T-helper 9 cell (primary cell): ENCODE data around the gene VAV2.

ENCODE experiments used
- DNase-seq: peaks from one replicate; pipeline ENCODE4 v3.0.0-alpha.2; 2020

VAV2 gene

DNA sequence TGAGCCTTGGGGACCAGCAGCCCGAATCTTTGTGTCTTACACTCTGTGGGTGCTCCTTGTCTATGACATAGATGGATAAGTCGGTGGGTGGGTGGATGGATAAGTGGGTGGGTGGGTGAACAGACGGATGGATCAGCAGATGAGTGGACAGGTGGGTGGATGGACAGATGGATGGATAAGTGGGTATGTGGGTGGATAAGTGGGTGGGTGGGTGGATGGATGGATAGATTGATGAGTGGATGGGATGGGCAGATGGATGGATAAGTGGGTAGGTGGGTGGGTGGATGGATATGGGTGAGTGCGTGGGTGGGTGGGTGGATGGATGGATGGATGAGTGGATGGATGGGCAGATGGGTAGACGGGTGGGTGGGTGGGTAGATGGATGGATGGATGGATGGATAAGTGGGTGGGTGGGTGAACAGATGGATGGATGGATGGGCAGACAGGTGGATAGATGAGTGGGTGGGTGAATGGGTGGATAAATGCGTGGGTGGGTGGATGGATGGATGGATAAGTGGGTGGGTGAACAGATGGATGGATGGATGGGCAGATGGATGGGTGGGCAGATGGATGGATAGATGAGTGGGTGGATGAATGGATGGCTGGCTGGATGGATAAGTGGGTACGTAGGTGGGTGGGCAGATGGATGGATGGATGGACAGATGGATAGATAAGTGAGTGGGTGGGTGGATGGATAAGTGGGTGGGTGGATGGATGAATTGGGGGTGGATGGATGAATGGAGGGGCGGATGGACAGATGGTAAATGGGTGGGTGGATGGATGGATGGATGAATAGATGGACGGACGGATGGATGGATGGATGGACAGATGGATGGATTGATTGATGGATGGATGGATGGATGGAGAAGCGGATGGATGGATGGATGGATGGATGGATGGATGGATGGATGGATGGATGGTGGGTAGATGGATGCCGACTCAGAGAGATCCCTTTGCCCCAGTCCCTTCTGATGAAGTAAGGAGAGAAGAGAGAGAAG, 121.2 kb downstream of the VAV2 start:
- DNase-seq, result no peak

DNA sequence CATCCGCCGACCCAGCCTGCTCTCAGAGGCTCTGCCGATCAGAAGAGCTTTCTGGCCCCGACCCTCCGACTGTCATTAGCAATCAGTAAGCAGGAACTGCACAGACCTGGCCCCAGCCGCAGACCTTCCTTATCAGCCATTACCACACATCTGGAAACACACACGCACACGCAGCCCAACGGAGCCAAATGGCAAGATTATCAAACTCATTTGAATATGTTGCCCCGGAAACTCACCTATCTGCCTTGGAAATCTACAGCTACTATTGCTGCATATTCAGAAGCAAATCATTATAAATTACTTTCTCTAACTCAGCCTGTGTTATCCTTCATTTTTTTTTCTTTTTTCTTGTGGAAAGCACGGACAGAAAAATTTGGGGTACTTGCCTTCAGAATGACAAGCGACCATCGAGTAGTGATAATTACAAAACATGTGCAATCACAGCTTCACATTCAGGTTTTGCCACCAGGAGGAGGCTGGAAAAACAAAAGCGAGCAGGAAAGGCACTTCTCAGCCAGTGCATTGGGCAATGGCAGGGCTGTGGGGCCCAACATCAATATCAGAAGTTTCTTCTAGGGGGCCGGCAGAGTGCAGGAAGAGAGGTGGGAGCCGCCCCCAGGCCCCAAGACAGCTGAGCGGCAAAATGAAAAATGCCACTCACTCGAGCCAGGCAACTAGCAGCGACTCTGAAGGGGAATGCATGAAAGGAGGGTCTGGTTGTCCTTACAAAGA, 122.3 kb downstream of the VAV2 start:
- DNase-seq, result no peak

DNA sequence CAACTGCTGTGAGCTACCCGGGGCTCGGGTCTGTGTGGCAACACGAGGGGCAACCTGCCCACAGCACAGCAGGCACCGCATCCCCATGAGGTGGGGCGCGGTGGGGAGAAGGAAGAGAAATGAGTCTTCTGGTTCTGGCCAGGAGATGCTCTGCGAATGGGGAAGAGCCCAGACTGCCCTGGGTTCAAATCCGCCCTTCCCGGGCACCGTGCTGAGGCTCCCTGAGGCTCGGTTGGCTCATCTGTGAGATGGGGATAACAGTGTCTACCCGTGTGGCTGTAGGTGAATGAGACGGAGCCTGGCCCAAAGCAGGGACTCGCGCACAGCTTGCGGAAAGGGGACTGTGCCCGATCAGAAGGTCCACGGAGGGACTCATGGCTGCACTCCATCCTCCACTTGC, 123.9 kb downstream of the VAV2 start:
- DNase-seq, result no peak

DNA sequence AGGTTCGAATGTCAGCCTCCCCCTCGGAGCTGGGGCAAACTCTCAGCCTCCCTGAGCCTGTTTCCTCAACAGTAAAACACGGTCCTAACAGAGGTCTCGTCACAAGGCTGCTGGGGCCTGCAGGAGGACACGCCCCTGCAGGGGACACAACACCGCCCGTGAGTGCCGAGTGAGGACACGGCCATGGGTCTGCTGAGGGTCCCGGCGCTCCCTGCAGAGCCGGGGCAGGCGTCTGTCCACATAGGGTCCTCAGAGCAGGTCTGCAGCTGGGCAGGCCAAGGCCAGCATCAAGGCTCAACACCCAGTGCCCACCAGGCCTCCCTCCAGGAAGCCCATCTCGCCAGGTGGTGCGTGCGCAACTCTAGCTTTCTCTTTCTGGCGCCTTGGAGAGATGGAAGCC, 125.2 kb downstream of the VAV2 start:
- no peak for DNase-seq

DNA sequence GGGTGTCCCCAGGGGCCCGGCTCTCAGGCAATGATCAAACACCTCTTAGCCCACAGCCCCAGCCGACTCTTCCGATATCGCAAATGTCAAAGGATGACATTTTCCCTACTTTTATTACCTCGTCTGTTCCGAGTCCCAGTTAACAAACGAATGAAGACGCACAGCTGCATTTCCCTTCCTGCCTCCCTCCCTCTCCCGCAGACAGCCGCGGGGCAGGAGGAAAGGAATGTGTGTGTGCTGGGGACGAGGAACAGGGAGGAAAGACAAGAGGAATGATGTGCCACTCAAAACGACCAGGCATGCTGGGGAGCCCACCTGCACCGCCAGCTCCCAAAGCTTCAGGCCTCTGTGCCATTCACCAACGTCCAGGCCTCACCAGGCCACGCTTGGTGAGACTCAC, 128.1 kb downstream of the VAV2 start:
- no peak for DNase-seq

DNA sequence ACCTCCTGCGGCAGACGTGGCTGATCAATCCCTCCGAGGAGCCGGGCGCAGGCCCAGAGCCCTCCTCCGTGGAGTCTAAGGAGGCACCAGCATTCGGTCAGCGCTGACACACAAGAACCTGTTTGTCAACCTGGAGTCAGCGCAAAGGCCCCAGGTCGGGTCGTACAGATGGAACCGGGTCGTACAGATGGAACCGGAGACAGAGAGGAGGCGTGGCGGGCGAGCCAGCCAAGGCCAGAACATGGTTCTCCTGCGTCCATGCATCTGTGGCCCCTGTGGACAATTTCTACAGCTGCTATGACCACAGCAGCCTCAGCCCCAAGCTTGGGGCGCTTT, 128.9 kb downstream of the VAV2 start:
- no peak for DNase-seq

DNA sequence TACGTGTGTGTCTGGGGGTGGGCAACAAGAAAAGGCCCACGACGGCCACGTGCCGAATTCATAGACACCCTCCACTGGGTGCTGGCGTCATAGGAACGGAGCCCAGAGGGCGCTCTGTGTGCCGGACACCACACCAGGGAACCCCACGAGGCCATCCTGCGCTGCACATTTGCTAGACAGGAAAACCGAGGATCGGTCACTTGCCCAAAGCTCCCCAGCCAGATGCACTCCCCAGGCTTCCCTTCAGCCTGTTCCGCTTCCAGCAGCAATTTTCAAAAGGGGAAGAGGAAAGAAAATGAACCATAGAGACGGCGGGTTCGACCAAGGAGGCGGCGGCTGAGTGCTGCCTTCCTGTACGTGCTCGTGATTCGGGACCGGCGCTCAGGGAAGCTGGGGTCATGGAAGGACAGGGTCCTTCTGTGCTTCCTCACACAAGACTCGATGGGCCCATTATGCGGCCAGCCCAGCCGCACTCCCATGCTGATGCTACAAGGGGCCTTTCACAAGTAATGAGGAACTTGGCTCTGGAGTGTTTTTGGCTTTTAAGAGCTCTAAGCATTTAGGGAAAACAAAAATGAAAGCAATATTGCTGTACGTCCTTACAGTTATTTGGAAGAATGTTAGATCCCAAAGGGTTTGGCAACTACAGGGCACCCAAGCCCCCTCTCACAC, 129.4 kb downstream of the VAV2 start:
- DNase-seq, result no peak

DNA sequence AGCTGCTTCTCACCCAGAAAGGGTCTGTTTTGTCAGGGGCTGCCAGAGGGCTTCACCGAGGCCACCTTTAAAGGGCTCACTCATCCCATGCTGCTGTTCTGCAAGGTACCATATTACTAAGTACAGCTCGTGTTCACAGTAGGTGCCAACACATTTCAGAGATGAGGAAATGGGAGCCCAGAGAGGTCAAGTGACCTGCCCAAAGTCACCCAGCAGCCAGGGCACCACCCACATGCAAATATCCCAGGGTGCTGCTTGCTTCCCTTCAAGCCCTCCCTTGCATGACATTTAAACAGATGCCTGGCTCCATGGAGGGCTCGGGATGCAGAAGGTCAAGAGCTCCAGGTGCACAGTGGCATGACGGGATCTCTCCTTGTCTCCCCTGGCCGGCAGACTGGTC, 130.4 kb downstream of the VAV2 start:
- DNase-seq, result no peak

DNA sequence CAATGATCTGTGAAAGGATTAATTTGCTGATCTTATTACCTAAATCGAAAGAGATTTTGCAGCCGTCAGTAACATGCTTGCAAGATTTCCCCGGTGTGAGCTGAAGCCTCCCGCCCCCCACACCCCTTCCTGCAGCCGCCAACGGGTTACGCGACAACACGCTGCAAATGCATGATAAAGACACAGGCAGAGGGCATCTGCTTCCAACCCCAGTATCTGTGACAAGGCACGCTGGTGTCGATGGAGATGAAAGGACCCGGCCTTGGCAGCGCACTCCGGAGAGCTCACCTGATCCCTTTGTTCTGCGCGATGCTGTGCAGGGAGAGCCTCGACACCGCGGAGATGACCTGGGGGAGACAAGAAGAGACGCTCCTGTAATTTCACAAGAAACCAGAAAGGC, 131.0 kb downstream of the VAV2 start:
- DNase-seq, result no peak

DNA sequence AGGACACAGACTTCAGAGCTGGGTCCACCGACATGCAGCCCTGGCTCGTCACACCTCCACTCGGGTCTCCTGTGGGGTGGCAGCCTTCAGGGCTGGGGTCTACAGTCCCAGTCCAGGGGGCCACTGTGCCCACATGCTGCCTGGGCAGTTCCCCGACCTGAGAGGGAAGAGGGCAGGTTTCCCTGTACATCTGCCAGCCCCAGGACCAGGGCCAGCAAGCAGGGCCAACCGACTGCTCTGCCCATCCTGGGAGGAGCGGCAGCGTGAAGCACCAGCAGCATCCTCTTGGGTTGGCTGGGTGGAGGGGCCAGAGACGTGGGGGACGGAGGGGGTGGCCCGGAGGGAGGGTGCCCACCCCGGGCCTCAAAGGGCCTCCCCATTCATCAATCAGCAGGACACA, 133.4 kb downstream of the VAV2 start:
- DNase-seq, result no peak

DNA sequence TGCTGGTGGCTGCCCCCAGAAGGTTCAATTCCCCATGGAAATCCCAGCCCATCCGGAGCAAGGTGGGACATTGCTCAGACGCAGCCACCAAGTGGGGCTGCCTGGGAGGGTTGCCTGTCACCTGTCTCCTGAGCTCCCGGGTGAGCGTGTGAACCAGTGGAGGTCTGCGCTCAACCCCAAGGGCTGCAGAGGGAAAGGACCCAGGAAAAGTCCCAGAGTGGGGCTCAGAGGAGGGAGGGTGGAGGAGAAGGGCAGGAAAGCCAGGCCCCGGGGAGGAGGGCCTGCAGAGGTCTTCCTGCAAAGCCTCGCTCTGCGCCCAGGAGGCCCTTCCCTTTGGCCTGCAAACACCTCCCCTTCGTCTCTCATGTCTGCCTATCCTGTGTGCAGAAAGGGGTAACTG, 134.5 kb downstream of the VAV2 start:
- no peak for DNase-seq

DNA sequence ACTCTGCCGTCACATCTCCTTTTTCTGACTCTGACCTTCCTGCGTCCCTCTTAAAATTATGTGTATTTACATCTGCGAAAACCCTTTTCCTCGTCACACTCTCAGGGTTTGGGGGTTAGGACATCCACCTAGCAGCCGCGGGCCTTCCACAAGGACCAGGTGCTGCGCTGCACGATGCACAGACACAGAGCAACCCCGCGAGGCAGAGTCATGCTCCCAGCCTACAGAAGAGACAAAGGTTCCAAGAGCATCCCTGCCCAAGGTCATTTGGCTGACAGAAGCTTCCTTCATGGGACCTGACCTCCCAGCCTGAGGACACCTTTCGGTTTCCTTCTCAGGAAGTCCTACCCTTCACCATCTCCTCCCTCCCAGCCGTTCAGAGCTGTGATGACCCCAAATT, 135.3 kb downstream of the VAV2 start:
- DNase-seq, result no peak

DNA sequence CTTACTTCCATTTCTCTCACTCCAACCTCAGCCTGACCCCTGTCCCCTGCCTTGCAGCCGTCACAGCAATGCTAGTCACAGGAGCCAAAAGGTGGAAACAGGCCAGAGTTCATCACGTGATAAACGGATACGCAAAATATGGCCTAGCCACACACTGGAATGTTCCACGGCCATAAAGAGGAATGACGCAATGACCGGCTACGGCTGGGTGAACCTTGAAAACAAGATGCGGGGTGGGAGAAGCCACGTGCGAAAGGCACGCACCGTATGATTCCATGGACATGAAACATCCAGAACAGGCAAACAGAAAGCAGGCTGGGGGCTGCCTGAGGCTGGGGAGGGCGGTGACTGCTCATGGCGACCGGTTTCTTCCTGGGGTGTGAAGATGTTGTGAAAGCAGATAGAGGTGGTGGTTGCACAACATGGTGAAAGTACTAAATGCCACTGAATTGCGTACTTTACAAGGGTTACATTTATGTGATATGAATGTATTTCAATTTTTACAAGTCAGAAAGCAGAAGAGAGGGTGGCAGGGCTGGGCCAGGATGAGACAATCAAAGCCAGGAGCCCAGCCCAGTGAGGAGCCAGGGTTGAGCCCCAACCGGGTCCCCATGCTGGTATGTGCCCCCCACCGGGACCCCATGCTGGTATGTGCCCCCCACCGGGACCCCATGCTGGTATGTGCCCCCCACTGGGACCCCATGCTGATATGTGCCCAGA, 136.2 kb downstream of the VAV2 start:
- DNase-seq, result no peak

DNA sequence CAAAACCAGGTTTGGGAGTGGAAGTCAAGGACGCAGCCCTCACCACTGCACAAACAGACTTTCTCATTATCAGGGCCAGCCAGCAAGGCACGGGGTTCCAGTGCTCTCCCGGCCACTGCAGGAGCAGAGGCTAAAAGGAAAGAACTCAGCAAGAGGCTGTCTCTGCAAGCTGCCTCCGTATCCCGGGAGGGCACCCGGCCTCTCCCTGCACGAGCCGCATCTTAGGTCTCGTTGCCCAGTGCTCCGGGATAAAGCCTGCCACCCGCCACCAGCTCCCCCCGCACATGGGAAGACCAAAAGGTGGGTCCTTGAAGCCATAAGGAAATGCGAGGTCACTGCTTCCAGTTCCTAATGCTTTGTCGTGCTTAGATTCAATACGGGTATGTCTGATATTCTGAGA, 136.8 kb downstream of the VAV2 start:
- DNase-seq, result no peak

DNA sequence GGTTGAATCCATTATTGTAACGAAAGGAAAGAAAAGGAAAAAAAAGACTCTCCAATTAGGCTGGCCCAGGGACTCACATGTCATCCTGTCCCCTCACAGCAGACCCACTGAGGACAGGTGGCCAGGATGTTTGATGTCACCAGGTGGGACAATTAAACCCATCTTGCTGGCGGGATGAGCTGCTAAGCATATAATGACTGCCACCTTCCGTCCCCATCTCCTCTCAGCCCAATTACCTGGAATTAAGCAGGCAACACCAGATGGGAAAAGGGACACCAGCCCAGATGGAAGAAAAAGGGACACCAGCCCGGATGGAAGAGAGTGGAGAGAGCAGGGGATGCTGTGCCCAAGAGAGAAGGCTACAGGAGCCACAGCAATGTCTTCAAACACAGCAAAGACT, 137.4 kb downstream of the VAV2 start:
- DNase-seq, result no peak

DNA sequence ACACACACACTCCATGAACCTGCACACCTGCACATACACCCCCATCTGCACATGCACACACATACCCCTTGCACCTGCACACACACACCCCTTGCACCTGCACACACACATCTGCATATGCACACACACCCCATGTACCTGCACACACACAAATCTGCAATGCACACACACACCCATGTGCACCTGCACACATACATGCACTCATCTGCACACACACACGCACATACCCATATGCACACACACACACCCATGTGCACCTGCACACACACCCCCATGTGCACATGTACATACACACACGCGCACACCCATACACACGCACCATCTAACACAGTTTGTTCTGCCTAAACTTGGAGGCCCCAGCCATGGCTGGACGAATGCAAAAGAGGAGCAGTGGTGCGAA, 138.1 kb downstream of the VAV2 start:
- DNase-seq, result no peak

DNA sequence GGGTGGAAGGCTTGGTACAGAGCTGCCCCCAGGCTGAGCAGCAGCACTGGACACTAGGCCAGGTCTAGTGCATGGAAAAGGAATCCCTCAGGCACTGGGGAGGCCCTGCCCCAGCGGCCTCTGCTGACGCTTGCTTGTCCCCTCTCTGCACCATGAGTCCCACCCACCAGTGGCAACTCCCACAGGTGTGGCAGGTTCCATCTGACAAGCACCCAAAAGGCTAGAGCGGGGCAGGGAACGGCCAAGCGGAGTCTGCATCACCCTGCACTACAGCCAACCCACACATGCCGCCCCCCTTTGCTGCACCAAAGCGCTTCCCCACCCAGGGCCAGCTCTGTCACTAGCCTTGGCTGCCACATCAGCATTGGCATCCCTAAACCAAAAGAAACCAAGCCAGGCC, 138.8 kb downstream of the VAV2 start:
- DNase-seq, result no peak

DNA sequence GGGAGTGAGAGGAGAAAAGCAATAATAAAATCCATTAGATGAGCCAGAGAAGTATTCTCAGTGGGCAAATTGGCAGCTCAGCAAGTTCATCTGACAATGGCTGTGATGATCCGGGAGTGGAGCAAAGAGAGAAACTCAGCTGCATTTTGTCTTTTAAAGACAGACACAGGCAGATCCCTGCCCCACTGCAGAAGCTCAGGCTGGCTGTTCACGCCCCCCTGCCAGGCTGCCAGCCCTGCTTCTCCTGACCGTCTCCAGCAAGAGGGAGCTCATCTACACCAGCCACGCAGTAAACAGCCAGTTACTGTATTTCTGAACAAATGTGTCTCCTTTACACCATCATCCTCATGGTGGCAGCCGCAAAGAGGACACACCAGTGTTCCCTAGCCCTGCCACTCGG, 139.7 kb downstream of the VAV2 start:
- no peak for DNase-seq

DNA sequence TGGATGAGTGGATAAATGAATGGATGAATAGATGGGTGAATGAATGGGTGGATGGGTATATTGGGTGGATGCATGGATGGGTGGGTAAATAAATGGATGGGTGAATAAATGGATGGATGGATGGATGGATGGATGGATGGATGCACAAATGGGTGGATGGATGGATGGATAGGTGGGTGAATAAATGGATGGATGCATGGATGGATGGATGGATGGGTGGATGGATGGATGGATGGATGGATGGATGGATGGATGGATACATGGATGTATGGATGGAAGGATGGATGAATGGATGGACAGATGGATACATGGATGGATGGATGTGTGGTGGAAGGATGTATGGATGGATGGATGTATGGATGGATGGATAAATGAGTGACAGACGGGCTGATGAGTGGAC, 140.4 kb downstream of the VAV2 start:
- DNase-seq, result no peak

DNA sequence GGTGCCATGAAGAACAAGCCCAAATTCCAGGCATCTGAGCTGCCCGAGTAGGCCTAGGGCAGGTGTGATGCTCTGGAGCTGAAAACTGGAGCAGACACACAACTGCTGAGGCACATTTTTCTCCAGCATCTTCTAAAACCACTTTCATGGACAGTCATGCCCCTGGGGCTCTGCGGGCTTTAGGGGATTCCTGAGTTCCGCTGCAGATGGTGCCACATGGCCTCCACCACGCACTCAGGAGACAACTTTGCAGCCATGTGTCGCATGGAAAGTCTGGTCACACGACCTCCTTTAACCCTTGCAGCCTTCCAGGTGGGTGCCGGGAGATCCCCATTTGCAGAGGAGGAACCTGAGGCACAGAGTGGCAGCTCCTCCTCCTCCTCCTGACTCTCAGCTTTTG, 141.2 kb downstream of the VAV2 start:
- no peak for DNase-seq

DNA sequence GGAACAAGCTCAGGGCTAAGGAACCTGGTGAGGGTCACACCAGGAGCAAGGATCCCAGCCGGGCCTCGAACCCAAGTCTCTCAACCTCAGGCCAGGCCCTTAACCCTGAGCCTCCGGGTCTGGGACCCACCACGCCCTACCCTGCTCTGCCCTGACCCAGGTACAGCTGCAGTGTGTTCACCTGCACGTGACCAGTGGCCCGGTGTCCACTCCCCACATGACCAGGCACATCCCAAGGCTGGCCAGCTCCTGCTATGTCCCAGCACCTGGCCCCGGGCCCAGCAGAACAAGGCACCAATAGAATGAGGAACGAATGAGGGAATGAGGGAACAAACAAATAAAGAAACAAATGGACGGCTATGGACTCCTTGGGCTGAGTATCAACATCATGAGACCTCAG, 142.0 kb downstream of the VAV2 start:
- no peak for DNase-seq

DNA sequence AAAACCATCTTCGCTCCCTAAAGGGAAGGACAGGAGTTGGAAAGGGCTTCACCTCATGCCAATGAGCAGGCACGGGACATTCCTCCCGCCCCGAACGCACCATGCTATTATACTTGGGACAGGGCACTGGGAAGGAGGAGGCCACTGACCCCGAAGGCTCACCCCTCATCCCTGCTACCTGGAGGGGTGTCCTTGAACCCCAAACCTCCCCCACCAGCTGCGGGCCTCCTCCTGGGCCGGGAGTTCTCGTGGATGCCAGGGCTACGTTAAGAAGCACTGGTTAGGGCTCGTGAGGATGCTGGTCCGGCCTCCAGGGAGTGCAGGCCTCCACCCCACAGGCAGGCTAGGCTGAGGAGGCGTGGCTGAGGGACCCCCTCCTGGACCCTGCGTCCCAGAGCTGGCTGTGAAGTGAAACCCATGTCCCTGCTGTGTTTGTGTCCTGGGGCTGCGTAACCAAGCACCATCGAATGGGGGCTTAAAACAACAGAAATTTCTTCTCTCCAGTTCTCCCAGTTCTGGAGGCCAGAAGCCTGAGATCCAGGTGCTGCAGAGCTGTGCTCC, 142.9 kb downstream of the VAV2 start:
- no peak for DNase-seq
